HCT116 (cell line): Measurements from ENCODE around the gene PPP2R5A. TPM values are rescaled to one million over a fixed set of nuclear protein-coding genes. Genes with fewer than 3 reads are reported as not detected.

Experiments
- ATAC-seq: fragments of 200-7000 bp; cut with Tn5 transposase; 2 replicates; pipeline ENCODE4 v1.9.1; 2020; ENCODE audit warnings: mild to moderate bottlenecking, moderate library complexity
- BruUV-seq: library from RNA; stranded (reverse); fragments of 400-500 nt; replicated peaks from 2 replicates; lab custom pipeline; 2021; lab: Mats Ljungman, UMichigan
- CTCF ChIA-PET: fragments of 300-600 bp; sonication (Branson Sonifier 250); formaldehyde crosslinking; loops from one replicate; lab custom pipeline; 2021; ENCODE audit warnings: antibody characterized with exemption; lab: Charles Lee
- POLR2A ChIA-PET: fragments of 300-600, 350-600 bp; sonication (Branson Sonifier 250); formaldehyde crosslinking; loops from one replicate; lab custom pipeline; 2021; ENCODE audit warnings: antibody characterized with exemption; lab: Charles Lee
- RAD21 ChIA-PET, 2 experiments: fragments of 300-600 bp; sonication (Branson Sonifier 250); formaldehyde crosslinking; loops; one replicate each; lab custom pipeline; 2023; ENCODE audit warnings: low total read pairs in 2 of 2; ENCODE audit not compliant: uncharacterized antibody in 2 of 2, unreplicated experiment in 2 of 2, low non-redundant PET in 1 of 2; lab: Charles Lee
- DNase-seq: peaks from one replicate; pipeline ENCODE4 v3.0.0-alpha.2; 2010; ENCODE audit warnings: low read depth, low spot score
- H2AFZ ChIP-seq: fragments of 200-600 bp; shearing (Covaris generic), sonication (generic); 2 replicates; pipeline ENCODE4 v1.6.1; 2017; ENCODE audit warnings: low read depth, mixed run types, mixed read lengths, antibody characterized with exemption, low read length; ENCODE audit not compliant: poor library complexity, severe bottlenecking
- H3K27ac ChIP-seq: 2 replicates; pipeline ENCODE4 v1.5.1; 2012; ENCODE audit warnings: low read depth, low read length
- H3K27me3 ChIP-seq: fragments of 200-600 bp; sonication (generic); 2 replicates; pipeline ENCODE4 v1.6.1; 2016; ENCODE audit warnings: mixed run types, low read length, mixed read lengths; ENCODE audit not compliant: insufficient read depth
- H3K36me3 ChIP-seq, 2 experiments: fragments of 200-500 bp in 1 of 2; fragments of 200-600 bp in 1 of 2; sonication (Bioruptor generic) in 1 of 2; sonication (generic) in 1 of 2; 2 replicates each; pipeline versions ENCODE4 v1.5.1 to v1.6.1; 2014 to 2016; ENCODE audit warnings: low read length in 2 of 2, inconsistent platforms in 1 of 2, mixed read lengths in 1 of 2, mixed run types in 1 of 2; ENCODE audit not compliant: insufficient read depth in 2 of 2, control insufficient read depth in 1 of 2
- H3K4me1 ChIP-seq, 2 experiments: fragments of 200-600 bp in 1 of 2; sonication (generic) in 1 of 2; 2 replicates each; pipeline versions ENCODE4 v1.5.1 to v1.6.1; 2012 to 2017; ENCODE audit warnings: low read length in 2 of 2, inconsistent platforms in 1 of 2, mild to moderate bottlenecking in 1 of 2, mixed read lengths in 1 of 2, mixed run types in 1 of 2, moderate library complexity in 1 of 2; ENCODE audit not compliant: insufficient read depth in 2 of 2, control insufficient read depth in 1 of 2
- H3K4me2 ChIP-seq: fragments of 200-600 bp; sonication (generic); 2 replicates; pipeline ENCODE4 v1.6.1; 2017; ENCODE audit warnings: mixed run types, low read length, mixed read lengths
- H3K4me3 ChIP-seq, 2 experiments: fragments of 200-600 bp in 1 of 2; sonication (generic) in 1 of 2; replicated peaks in 1 of 2; 2 replicates each; pipeline ENCODE4 v1.5.1; 2011 to 2016; ENCODE audit warnings: low read length in 2 of 2, control low read depth in 1 of 2, low read depth in 1 of 2, mild to moderate bottlenecking in 1 of 2, mixed read lengths in 1 of 2, mixed run types in 1 of 2
- H3K79me2 ChIP-seq: fragments of 200-600 bp; sonication (generic); 2 replicates; pipeline ENCODE4 v1.6.1; 2017; ENCODE audit warnings: mild to moderate bottlenecking, mixed run types, low read length, moderate library complexity, mixed read lengths; ENCODE audit not compliant: insufficient read depth
- H3K9ac ChIP-seq: fragments of 200-600 bp; sonication (generic); 2 replicates; pipeline ENCODE4 v1.6.1; 2016; ENCODE audit warnings: low read length, mixed read lengths
- H3K9me2 ChIP-seq: fragments of 200-600 bp; sonication (generic), shearing (Covaris generic); 2 replicates; pipeline ENCODE4 v1.6.1; 2017; ENCODE audit warnings: mixed run types, mild to moderate bottlenecking, moderate library complexity; ENCODE audit not compliant: insufficient read depth
- H3K9me3 ChIP-seq, 2 experiments: fragments of 200-500 bp in 1 of 2; fragments of 200-600 bp in 1 of 2; sonication (Bioruptor generic) in 1 of 2; sonication (generic) in 1 of 2; 2 replicates each; pipeline ENCODE4 v1.6.1; 2014 to 2017; ENCODE audit warnings: low read length in 2 of 2, mixed read lengths in 2 of 2, inconsistent platforms in 1 of 2, low read depth in 1 of 2, mild to moderate bottlenecking in 1 of 2, mixed run types in 1 of 2, moderate library complexity in 1 of 2; ENCODE audit not compliant: control insufficient read depth in 1 of 2, insufficient read depth in 1 of 2
- H4K20me1 ChIP-seq: fragments of 200-600 bp; sonication (generic), shearing (Covaris generic); 2 replicates; pipeline ENCODE4 v1.6.1; 2017; ENCODE audit warnings: mixed run types, mild to moderate bottlenecking, moderate library complexity; ENCODE audit not compliant: insufficient read depth
- ATF3 ChIP-seq: IDR thresholded peaks from 2 replicates; pipeline ENCODE4 v1.6.1; 2012
- CEBPB ChIP-seq: IDR thresholded peaks from 2 replicates; pipeline ENCODE4 v1.6.1; 2012; ENCODE audit warnings: low read depth
- ELF1 ChIP-seq: IDR thresholded peaks from 2 replicates; pipeline ENCODE4 v1.6.1; 2012; ENCODE audit warnings: low read depth, borderline replicate concordance
- EZH2 ChIP-seq: fragments of 200-600 bp; sonication (generic); IDR thresholded peaks from 2 replicates; pipeline ENCODE4 v1.6.1; 2017; ENCODE audit warnings: antibody characterized with exemption, mixed run types
- EZH2phosphoT487 ChIP-seq: fragments of 200-600 bp; IDR thresholded peaks from 2 replicates; pipeline ENCODE4 v1.6.1; 2018; ENCODE audit warnings: antibody characterized with exemption, borderline replicate concordance
- FOSL1 ChIP-seq: IDR thresholded peaks from 2 replicates; pipeline ENCODE4 v1.6.1; 2012; ENCODE audit warnings: low read depth
- JUND ChIP-seq: IDR thresholded peaks from 2 replicates; pipeline ENCODE4 v1.6.1; 2012
- MAX ChIP-seq: IDR thresholded peaks from 2 replicates; pipeline ENCODE4 v1.6.1; 2012
- POLR2A ChIP-seq: IDR thresholded peaks from 2 replicates; pipeline ENCODE4 v1.7.0; 2011; ENCODE audit warnings: borderline replicate concordance; ENCODE audit not compliant: insufficient read depth, insufficient read length; ENCODE audit errors: extremely low read depth
- REST ChIP-seq: IDR thresholded peaks from 2 replicates; pipeline ENCODE4 v1.6.1; 2012; ENCODE audit warnings: low read depth
- SIN3A ChIP-seq: IDR thresholded peaks from 2 replicates; pipeline ENCODE4 v1.6.1; 2012; ENCODE audit warnings: low read depth
- SP1 ChIP-seq: IDR thresholded peaks from 2 replicates; pipeline ENCODE4 v1.6.1; 2012; ENCODE audit warnings: low read depth
- SRF ChIP-seq: IDR thresholded peaks from 2 replicates; pipeline ENCODE4 v1.6.1; 2012; ENCODE audit warnings: low read depth
- TCF7L2 ChIP-seq: IDR thresholded peaks from 2 replicates; pipeline ENCODE4 v1.7.0; 2011; ENCODE audit warnings: borderline replicate concordance, inconsistent platforms; ENCODE audit not compliant: insufficient read depth, insufficient read length; ENCODE audit errors: extremely low read depth
- ZBTB33 ChIP-seq: IDR thresholded peaks from 2 replicates; pipeline ENCODE4 v1.6.1; 2011; ENCODE audit warnings: mild to moderate bottlenecking, low read length, moderate library complexity; ENCODE audit not compliant: insufficient replicate concordance; ENCODE audit errors: extremely low read depth
- ZFX ChIP-seq: fragments of 450-650 bp; IDR thresholded peaks from 2 replicates; pipeline ENCODE4 v1.6.1; 2017
- ZNF274 ChIP-seq: fragments of 200-500 bp; sonication (Bioruptor generic); IDR thresholded peaks from 2 replicates; pipeline ENCODE4 v1.6.1; 2014; ENCODE audit warnings: mild to moderate bottlenecking, low read depth, low read length, inconsistent platforms
- intact Hi-C: fragments of 100-400 bp; cut with micrococcal nuclease; formaldehyde crosslinking; loops from 2 replicates; pipeline ENCODE4 v1.10.0; 2022
- total RNA-seq: library from RNA; stranded (reverse); gene quantifications from one replicate; pipeline ENCODE4 v1.2.1, GENCODE V29; 2021; ENCODE audit not compliant: unreplicated experiment

Gene PPP2R5A
- total RNA-seq, 1 experiment from 2014 or later: 33.1 TPM

- ATAC-seq (no peak), DNase-seq (no peak)
- RAD21 ChIA-PET: no interaction called here
- Histone ChIP-seq H2AFZ (no peak overlapping the region), H3K9me3 (no peaks in the 10 kb centered on the region), H3K4me3 (no peak overlapping the region), H3K79me2 (no peaks in the 10 kb centered on the region), H3K9ac (no peak overlapping the region), H3K36me3 (no peaks in the 10 kb centered on the region), H3K27me3 (no peaks in the 10 kb centered on the region; the same call in 1 of the 2 replicates), H4K20me1 (no peaks in the 10 kb centered on the region; the same call in 1 of the 2 replicates), H3K4me2 (no peak overlapping the region), H3K27ac (no peak overlapping the region), H3K9me2 (no peaks in the 10 kb centered on the region), H3K4me1 (no peaks in the 10 kb centered on the region)
- CTCF ChIA-PET: no interaction called here
- no TSS peak for BruUV-seq
- POLR2A ChIA-PET: no interaction called here
- TF ChIP-seq ZFX (no peak), CEBPB (no peak), ELF1 (no peak), ZNF274 (no peak), JUND (no peak), SIN3A (no peak), POLR2A (no peak), EZH2 (no peak), ATF3 (no peak), EZH2phosphoT487 (no peak), SRF (no peak), SP1 (no peak), REST (no peak), TCF7L2 (no peak), ZBTB33 (no peak), MAX (no peak), FOSL1 (no peak)
- intact Hi-C loops: no loop called here
These were observed 13.3 kb upstream of the PPP2R5A start for GRCh38 chr1:212271823-212272485.
